A549 (cell line): ENCODE data around the gene DOCK1.

ENCODE experiments used
- POLR2A ChIP-seq: IDR thresholded peaks from 2 replicates; pipeline ENCODE4 v1.6.1; 2012; ENCODE audit warnings: mild to moderate bottlenecking, low read length
- TF ChIP-seq, protein P1 (sequence below): fragments of >200 bp; sonication (Bioruptor Twin); formaldehyde crosslinking; IDR thresholded peaks from 3 replicates; pipeline ENCODE4 v1.5.1; 2016

DNA sequence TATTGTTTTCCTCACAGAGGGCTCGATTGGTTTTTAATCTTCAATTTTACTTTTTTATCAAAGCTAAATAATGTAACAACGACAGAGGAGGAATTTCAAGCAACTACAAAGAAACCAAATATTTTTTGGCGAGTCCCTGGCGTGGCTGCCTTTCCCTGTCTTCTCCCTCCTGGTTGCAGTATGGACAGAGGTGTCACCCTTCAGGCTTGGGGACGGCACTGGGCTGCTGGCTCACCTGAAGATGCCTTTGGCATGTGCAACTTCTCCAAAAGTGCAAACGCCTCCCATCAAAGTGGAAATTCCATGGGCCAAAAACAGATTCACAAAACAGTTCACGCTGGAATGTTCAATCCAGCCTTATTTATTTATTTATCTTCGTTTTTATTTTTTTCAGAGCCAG is 51.9 kb downstream of the DOCK1 start:
- TF ChIP-seq, protein P1, sequence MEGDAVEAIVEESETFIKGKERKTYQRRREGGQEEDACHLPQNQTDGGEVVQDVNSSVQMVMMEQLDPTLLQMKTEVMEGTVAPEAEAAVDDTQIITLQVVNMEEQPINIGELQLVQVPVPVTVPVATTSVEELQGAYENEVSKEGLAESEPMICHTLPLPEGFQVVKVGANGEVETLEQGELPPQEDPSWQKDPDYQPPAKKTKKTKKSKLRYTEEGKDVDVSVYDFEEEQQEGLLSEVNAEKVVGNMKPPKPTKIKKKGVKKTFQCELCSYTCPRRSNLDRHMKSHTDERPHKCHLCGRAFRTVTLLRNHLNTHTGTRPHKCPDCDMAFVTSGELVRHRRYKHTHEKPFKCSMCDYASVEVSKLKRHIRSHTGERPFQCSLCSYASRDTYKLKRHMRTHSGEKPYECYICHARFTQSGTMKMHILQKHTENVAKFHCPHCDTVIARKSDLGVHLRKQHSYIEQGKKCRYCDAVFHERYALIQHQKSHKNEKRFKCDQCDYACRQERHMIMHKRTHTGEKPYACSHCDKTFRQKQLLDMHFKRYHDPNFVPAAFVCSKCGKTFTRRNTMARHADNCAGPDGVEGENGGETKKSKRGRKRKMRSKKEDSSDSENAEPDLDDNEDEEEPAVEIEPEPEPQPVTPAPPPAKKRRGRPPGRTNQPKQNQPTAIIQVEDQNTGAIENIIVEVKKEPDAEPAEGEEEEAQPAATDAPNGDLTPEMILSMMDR = no peak
- TF ChIP-seq POLR2A = no peak
